CD4-positive, alpha-beta T cell treated with Interferon alpha-2 for 1 hour (primary cell): ENCODE results near the gene MFAP4.
A peak's percentile ranks its signal among the peaks of the same experiment; 100 is the strongest.
"Not testable (repeated sequence)": the region's sequence is repeated elsewhere in the genome, so short reads cannot be mapped to it uniquely, and the experiment has no call there.

Experiments
- DNase-seq, 2 donors: peaks; one replicate each; pipeline ENCODE4 v3.0.0-alpha.2; 2020 to 2022

Gene MFAP4

GRCh38 chr17:19369846-19370492 is 17.0 kb downstream of the MFAP4 start:
- DNase-seq, result peak; percentile 59 to 62

GRCh38 chr17:19369107-19369778 is 17.7 kb downstream of the MFAP4 start:
- no peak for DNase-seq

DNA sequence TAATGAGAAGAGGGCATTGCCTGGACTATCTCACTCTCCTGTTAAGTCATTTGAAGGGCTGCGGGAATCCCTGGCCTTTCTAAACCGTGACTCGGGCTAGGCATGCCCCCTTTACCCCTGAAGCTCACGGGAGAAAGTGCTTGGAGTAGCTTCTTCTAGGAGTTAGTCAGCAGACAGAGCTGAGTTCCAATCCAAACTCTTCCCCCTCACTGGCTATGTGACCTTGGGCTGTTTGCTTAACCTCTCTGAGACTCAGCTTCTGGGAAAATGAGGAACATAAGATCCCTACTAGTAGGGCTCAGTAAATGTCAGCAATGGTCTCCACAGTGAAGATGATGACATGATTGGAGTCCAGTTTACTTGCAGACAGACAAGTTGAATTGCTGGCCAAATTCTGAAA is 18.8 kb downstream of the MFAP4 start:
- no peak for DNase-seq

- DNase-seq, result no peak
Measured at GRCh38 chr17:19366637-19366972, 20.4 kb downstream of the MFAP4 start.

GRCh38 chr17:19365833-19366636 is 21.0 kb downstream of the MFAP4 start:
- DNase-seq, result no peak

GRCh38 chr17:19365499-19365817 is 21.5 kb downstream of the MFAP4 start:
- no peak for DNase-seq

DNA sequence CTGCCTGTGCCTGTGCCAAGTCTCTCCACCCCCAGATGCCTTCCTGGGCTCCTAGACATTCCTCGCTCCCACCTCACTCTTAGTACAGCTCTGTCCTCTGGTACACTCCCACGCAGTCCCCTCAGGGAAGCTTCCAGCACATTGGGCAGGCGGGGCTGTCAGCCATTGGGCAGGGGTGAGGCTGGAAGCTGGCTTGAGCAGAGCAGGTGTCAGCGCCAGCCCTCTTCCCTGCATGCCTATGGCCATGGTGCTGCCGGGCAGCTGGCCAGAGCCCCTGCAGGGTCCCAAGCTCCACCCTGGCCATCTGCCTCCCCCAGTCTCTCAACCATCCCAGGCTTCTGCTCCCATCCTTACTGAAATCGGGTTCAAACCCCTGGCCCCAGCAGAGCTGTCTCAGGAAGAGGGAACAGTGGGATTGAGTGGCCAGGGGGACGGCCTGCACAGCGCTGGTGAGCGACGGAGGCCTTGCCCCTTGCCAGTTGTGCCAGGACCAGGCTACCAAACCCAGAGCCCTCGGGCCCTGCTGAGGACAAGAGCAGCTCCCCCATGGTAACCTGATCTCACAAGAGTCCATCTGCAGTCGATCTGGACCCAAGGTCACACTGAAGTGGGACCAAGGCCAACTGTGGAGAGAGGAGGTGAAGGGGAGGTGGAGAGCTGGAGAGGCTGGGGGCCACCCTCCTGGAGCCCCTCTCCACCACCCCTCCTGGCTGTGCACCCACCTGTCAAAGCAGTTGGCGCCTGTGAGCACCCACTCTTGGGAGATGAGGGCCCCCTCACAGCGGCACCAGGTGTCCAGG is 22.1 kb downstream of the MFAP4 start:
- no peak for DNase-seq

GRCh38 chr17:19363460-19364035 is 23.4 kb downstream of the MFAP4 start:
- DNase-seq, result no peak

GRCh38 chr17:19363114-19363438 is 23.9 kb downstream of the MFAP4 start:
- no peak for DNase-seq

DNA sequence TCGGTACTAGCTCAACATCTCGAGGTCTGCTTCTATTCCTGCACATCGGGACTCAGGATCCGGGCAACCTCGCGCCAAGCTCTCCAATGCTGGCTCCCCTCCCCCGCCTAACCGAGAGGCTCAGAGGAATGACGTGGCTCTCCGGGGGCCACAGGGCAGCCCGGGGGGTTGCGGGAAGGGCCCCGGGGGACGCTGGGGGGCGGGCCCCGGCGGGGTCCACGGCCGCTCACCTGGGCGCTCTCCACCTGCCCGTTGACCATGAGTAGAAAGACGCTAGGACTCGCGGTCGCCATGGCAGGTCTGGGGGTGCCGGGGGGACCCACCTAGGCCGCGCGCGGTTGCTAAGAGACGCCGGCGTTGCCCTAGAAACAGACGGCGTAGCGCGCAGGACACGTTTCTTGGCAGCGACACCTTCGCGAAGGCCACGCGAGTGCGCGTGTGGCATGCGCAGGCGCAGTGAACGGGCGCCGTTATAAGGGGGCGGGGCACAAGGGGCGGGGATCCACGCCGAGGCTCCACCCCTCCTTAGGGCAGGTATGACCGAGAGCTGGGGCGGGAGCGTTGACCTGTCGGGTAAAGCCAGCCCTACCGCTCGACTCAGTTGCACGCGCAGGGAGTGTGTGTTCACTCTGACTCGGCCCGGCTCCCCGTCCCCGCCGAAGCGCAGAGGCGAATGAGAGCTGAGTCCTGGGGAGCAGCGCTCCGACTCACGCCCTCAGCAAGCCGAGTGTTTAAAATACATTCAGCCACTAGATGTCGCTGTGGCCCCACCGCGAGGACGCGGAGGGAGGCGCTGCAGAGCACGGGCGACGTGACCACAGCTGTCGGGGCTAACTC is 24.5 kb downstream of the MFAP4 start, which contains the start of gene B9D1:
TSS of gene B9D1 (minus strand) at position 447 of the 837 bp plus-strand sequence. CDS start at position 293, 154 bp downstream.
- DNase-seq, result peak; percentile 92 to 96

- DNase-seq, result no peak
Measured at GRCh38 chr17:19361944-19362276, 25.1 kb downstream of the MFAP4 start.

- DNase-seq, result no peak
Measured at GRCh38 chr17:19361326-19361725, 25.7 kb downstream of the MFAP4 start.

GRCh38 chr17:19360772-19361171 is 26.2 kb downstream of the MFAP4 start:
- DNase-seq, result no peak

- no peak for DNase-seq
Measured at GRCh38 chr17:19359856-19360255, 27.1 kb downstream of the MFAP4 start.

DNA sequence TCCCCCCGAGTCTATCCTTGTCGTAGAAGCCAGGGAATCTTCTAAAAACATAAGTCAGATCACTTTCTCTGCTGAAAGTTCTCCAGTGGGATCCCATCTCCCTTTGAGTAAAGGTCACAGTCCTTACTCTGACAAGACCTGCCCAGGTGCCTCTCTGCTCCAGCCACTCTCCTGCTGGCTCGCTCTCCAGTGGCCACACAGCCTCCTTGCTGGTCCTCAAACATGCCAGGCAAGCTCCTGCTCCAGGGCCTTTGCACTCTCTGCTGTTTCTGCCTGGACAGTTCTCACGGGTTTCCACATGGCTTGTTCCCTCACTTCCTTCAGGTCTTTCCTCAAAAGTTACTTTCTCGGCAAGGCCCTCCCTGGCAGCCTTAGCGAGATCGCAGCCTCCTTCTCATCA is 27.8 kb downstream of the MFAP4 start:
- DNase-seq, result no peak

GRCh38 chr17:19357761-19358160 is 29.2 kb downstream of the MFAP4 start:
- DNase-seq, result no peak

DNA sequence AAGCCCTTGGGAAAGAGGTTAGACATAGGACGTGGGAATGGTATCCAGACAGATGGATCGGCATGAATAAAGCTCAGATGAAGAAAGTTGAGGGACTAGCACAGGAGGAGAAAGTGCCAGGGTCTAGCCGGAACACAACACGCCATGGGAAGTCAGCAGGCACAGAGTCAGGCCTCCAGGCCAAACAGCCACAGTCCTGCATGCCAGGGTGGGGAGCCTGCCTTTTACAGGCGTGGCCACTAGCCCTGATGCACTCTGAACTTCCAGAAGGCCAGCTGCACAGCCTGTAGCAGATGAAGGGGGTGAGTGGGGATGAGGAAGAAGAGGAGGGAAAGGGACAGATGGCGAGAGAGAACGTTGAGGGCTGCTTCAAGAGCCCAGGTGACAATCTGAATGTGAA is 29.6 kb downstream of the MFAP4 start:
- DNase-seq, result no peak

DNA sequence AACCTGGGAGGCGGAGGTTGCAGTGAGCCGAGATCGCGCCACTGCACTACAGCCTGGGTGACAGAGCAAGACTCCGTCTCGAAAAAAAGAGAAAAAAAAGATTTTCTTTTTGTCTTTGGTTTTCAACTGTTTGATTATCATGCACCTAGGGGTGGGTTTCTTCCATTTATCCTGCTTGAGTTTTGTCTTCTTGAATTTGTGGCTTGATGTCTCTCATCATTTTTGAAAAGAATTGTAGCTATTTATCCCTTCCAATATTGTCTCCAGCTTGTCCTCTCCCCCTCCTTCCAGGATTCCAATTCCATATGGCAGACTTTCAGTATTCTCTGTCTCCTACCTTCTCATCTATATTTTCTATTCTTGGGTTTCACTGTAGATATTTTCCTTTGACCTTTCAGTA is 32.2 kb downstream of the MFAP4 start:
- DNase-seq, result no peak

GRCh38 chr17:19353401-19353800 is 33.6 kb downstream of the MFAP4 start:
- DNase-seq, result not testable (repeated sequence)

- DNase-seq, result no peak
Measured at GRCh38 chr17:19348806-19349205, 38.2 kb downstream of the MFAP4 start.

- no peak for DNase-seq
Measured at GRCh38 chr17:19348081-19348650, 38.8 kb downstream of the MFAP4 start.
